ENCODE results near the gene ZSWIM6.

DNA sequence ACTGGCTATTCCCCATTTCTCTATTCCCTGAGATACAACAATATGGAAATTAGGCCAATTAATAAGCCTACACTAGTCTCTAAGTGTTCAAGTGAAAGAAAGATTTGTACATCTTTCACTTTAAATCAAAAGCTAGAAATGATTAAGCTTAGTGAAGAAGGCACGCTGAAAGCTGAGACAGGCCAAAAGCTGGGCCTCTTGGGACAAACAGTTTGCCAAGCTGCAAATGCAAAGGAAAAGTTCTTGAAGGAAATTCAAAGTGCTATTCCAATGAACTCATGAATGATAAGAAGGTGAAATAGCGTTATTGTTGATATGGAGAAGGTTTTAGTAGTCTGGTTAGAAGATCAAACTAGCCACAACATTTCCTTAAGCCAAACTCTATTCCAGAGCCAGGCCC lies 256.2 kb downstream of the ZSWIM6 start:
- TF ChIP-seq CTCF (IDR thresholded peaks at IDR 0.05 in 4 of 5, conservative IDR thresholded peaks at IDR 0.05 in 1 of 5): no peak
- TF ChIP-seq POLR2A (IDR thresholded peaks at IDR 0.05): no peak
